Kasumi-1 (cell line): ENCODE data around the gene CNKSR2.

ENCODE experiments used
- DNase-seq, 2 experiments: peaks; one replicate each; lab custom pipeline; 2025; lab: John Stamatoyannopoulos, UW

CNKSR2 gene

GRCh38 chrX:21612154-21612553 lies 237.9 kb downstream of the CNKSR2 start:
- DNase-seq, result no peak

DNA sequence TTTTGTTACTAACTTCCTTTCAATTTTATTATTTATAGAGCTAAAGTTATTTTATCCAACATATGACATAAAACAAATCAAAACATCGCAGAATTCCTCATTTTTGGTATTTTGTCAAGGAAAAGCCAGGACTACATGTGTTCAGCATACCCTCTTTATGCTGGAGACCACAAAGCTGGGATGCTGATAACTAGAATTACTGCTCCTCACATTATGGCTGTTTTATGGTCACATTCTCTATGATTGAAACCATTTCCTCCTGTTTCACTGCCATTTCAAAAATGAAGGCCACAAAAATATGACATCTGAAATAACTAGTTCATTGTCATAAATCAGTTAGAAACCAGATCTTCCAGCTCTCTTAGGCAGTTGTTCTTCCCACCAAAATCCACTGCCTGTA lies 242.2 kb downstream of the CNKSR2 start:
- no peak for DNase-seq

DNA sequence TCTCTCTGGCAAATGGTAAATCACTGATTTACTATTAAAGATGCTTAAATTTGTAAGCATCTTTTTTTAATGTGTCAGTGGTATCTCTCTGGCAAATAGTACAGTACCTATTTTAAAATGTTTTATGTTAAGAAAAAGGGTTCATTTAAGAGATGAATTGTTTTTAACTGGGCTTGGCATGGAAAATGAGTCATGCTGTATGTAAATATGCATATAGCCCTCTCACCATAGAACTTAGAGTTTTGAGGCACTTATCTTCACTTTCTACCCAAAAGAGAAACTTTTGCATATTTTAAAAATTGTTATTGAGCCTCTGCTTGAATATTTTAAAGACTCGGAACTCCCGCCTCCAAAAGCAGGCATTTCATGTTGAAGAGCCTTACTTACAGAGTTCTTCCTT lies 246.0 kb downstream of the CNKSR2 start:
- no peak for DNase-seq

DNA sequence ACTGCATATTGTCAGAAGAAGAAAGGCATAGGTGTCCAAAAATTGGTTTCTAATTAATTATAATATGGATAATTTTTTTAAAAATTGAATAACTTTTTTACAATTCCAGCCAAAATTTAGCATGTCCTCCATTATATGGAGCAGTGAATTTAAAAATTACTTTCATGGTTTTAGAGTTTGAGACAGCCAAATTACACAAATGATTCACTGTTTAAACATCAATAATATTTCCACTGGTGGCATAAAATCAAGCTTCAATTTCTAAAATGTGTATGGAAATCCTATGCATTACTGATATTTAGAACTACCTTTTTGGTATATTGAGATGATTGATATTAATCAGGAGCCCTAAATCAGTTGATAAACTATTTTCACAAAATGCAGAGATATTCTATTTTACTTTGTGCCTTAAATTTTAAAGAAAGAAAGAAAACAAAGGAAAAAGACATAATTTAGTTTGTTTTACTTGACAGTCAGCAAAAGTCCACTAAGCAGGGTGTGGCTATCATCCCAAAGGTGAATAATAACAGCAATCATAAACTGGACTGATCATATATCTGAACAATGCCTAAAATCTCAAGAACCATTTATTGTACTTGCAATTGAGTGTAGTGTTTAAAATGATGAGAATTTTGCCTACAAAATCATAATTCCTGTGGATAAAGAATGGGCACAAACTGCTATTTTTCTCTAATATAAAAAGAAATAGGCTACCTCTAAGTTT lies 249.7 kb downstream of the CNKSR2 start:
- no peak for DNase-seq

GRCh38 chrX:21632027-21632426 lies 257.8 kb downstream of the CNKSR2 start:
- no peak for DNase-seq

- DNase-seq, result no peak
Observed at GRCh38 chrX:21638311-21638710, 264.1 kb downstream of the CNKSR2 start.

- no peak for DNase-seq
Observed at GRCh38 chrX:21639775-21640174, 265.6 kb downstream of the CNKSR2 start.

GRCh38 chrX:21645431-21645830 lies 271.2 kb downstream of the CNKSR2 start:
- no peak for DNase-seq

DNA sequence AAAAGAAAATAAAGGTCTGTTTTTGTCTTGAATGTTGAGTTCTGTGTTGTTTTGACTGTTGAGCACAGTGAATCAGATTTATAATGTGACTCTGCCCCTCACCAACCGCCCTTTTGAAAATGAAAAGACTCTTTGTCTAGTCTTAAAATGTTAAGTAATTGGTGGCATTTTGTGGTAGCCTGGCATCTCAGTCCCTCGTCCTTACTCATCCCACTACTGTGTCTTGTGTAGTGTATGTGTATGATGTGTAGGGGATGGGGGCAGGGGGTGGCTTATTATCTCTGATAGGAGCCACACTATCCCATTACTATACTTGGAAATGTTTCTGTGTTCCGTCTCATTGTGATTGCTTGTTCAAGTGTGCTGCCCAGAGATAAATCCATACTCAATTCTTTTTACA lies 271.7 kb downstream of the CNKSR2 start:
- no peak for DNase-seq

- DNase-seq, result no peak
Observed at GRCh38 chrX:21655901-21656586, 281.8 kb downstream of the CNKSR2 start.

- DNase-seq, result no peak
Observed at GRCh38 chrX:21656587-21657317, 282.5 kb downstream of the CNKSR2 start.

DNA sequence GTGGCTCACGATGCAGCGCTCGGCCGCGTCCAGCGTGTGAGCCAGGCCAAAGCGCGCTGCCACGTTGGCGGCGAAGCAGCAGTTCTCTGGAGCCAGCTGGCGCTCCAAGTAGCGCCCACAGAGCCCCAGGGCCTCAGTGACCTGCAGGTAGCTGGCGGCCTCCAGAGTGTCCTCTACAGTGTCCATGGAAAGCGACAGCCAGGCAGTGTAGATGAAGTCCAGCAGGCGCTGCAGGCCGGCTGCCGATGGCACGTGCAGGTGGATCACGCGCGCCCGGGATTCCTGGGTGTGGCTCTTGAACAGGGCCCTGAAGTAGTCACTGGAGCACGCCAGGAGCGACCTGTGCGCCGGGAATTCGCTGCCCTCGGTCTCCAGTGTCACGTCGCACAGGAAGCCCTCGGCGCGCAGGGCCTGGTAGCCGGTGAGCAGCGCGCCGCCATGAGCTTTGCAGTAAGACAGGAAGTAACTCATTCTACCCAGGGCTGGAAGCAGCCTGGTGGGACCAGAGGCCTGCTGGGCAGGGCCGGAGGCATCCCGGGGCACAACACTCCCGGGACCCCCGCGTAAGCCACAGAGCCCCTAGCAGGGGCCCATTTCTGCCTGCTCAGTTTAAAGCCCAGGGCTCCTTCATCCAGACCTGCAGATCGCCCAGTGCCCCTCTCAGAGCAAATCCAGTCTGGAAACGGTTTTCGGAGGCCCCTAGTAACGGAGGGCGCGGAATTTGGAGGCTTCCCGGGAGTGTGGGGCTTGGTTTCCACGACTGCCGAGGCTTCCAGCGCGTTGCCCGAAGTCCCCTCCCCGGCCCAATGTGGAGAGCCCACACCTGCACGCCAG lies 283.3 kb downstream of the CNKSR2 start:
- no peak for DNase-seq

- DNase-seq, result no peak
Observed at GRCh38 chrX:21658152-21658737, 284.0 kb downstream of the CNKSR2 start, which contains the start of gene KLHL34. Gene KLHL34 (minus strand): TSS chrX:21658330. CDS start chrX:21657788, 542 bp downstream.

DNA sequence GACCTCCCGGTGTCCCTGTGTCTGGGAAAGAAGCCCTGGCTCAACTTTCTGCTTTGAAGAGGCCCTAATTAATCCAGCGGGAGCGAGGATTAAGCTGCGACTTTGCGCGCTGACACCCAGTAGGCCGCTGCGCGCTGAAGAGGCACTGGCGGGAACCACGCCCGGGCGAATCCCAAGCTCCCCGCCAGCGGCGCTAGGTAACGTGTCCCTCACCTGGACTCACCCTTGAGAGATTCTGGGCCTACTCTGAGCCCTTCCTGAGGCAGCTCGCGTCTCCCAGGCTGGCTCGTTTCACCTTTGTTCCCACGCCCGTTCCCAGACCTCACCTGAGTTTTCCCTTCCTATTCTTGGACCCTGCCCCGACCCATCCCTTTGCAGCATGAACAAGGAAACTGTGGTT lies 284.5 kb downstream of the CNKSR2 start:
- DNase-seq, result no peak

GRCh38 chrX:21659320-21659719 lies 285.1 kb downstream of the CNKSR2 start:
- no peak for DNase-seq

- no peak for DNase-seq
Observed at GRCh38 chrX:21660156-21660555, 285.9 kb downstream of the CNKSR2 start.

DNA sequence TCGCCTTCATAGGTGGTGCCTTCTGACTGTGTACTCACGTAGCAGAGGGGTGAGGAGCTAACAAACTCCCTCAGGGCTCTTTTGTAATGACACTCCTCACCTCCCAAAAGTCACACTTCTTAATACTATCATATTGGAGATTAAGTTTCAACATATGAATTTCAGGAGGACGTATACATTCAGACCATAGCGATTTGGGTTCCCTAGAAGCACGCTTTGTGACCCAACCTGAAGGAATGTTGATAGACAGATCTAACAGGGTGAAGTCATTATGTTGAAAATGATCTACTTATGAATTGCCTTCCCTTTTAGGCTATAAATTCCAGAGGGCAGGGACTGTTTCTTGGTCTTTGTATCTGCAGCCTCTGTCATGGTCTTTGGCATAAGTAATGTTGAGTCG lies 287.1 kb downstream of the CNKSR2 start:
- DNase-seq, result no peak

- no peak for DNase-seq
Observed at GRCh38 chrX:21662761-21663160, 288.5 kb downstream of the CNKSR2 start.

DNA sequence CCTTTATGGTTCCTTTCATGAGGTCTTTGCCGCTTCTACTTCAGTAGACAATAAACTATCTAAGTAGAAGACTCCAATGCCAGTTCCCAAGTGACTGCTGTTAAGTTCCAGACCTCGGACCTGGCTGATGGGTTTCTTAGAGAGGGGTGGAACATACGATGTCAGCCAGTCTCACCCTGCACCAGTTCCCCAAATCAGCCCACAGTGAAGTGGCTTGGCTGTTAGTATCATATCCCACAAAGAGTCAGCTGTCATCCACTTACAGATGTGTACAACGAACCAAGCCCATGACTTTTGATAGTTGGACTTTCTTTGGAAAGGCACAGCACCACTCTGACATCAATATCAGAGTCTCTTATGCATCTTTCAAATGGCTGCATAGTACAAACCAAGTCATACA lies 292.0 kb downstream of the CNKSR2 start:
- DNase-seq, result no peak

GRCh38 chrX:21666679-21667078 lies 292.5 kb downstream of the CNKSR2 start:
- no peak for DNase-seq

- DNase-seq, result no peak
Observed at GRCh38 chrX:21674430-21675186, 300.4 kb downstream of the CNKSR2 start.
